Thyroid gland (tissue), 4 donors: ENCODE data around the gene UNC80.

ENCODE experiments used
- POLR2A ChIP-seq, 2 donors: fragments of 450-650 bp; IDR thresholded peaks; one replicate each; pipeline ENCODE4 v1.6.1; 2017; ENCODE audit warnings: antibody characterized with exemption in 2 of 2, mild to moderate bottlenecking in 2 of 2, moderate library complexity in 1 of 2
- TF ChIP-seq, protein P1 (sequence below), 6 experiments: fragments of 200-600 bp in 3 of 6; fragments of 450-650 bp in 3 of 6; sonication (generic) in 3 of 6; IDR thresholded peaks; one replicate each; pipeline ENCODE4 v1.5.1; 2016 to 2019; ENCODE audit warnings: antibody characterized with exemption in 6 of 6, mild to moderate bottlenecking in 2 of 6, inconsistent platforms in 1 of 6, moderate library complexity in 1 of 6

DNA sequence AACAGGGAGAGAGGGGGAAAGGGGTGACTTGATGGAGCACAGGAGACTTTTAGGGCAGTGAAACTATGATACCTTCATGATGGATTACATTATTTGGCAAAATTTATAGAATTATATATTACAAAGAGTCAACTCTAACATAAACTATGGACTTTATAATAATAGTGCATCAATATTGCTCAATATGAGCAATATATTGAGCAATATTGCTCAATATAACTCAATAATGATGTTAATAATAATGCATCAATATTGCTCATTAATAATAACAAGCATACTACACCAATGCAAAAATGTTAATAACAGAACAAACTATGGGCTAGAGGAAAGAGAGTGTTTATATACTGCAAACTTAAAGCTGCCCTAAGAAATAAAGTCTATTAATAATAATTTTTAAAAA is 3.1 kb upstream of the UNC80 start:
- TF ChIP-seq, protein P1, sequence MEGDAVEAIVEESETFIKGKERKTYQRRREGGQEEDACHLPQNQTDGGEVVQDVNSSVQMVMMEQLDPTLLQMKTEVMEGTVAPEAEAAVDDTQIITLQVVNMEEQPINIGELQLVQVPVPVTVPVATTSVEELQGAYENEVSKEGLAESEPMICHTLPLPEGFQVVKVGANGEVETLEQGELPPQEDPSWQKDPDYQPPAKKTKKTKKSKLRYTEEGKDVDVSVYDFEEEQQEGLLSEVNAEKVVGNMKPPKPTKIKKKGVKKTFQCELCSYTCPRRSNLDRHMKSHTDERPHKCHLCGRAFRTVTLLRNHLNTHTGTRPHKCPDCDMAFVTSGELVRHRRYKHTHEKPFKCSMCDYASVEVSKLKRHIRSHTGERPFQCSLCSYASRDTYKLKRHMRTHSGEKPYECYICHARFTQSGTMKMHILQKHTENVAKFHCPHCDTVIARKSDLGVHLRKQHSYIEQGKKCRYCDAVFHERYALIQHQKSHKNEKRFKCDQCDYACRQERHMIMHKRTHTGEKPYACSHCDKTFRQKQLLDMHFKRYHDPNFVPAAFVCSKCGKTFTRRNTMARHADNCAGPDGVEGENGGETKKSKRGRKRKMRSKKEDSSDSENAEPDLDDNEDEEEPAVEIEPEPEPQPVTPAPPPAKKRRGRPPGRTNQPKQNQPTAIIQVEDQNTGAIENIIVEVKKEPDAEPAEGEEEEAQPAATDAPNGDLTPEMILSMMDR (IDR thresholded peaks at IDR 0.05) = no peak
- TF ChIP-seq POLR2A (IDR thresholded peaks at IDR 0.05) = no peak
